BJ (cell line): ENCODE data around the gene SOX6. TPM values are rescaled to one million over a fixed set of nuclear protein-coding genes. Genes with fewer than 3 reads are reported as not detected.

Experiments
- CTCF ChIA-PET: fragments of 350-600 bp; formaldehyde crosslinking; extraction: SDS; loops from one replicate; lab custom pipeline; 2021; ENCODE audit warnings: antibody characterized with exemption, inconsistent platforms; lab: Yijun Ruan, JAX
- POLR2A ChIA-PET: fragments of 300-600 bp; sonication (Branson Sonifier 250); formaldehyde crosslinking; extraction: SDS; loops from one replicate; lab custom pipeline; 2021; ENCODE audit warnings: antibody characterized with exemption; lab: Charles Lee
- DNase-seq: peaks from one replicate; pipeline ENCODE4 v3.0.0-alpha.2; 2011; ENCODE audit warnings: low read depth
- H3K27me3 ChIP-seq: 2 replicates; pipeline ENCODE4 v1.6.0; 2011; ENCODE audit warnings: low read length; ENCODE audit not compliant: control insufficient read depth, insufficient read depth
- H3K36me3 ChIP-seq: 2 replicates; pipeline ENCODE4 v1.5.1; 2011; ENCODE audit warnings: low read length; ENCODE audit not compliant: control insufficient read depth, insufficient read depth
- H3K4me3 ChIP-seq: 2 replicates; pipeline ENCODE4 v1.5.1; 2011; ENCODE audit warnings: low read depth, mild to moderate bottlenecking, control low read depth, low read length
- CTCF ChIP-seq: IDR thresholded peaks from 2 replicates; pipeline ENCODE4 v1.5.1; 2011; ENCODE audit warnings: low read depth, mild to moderate bottlenecking, control low read depth, inconsistent platforms, low read length, moderate library complexity; ENCODE audit not compliant: insufficient read depth
- polyA minus RNA-seq: library from RNA; depleted of rRNA, polyadenylated mRNA; stranded (reverse); fragments of >200 nt; gene quantifications from 2 replicates; pipeline ENCODE4 v1.2.3, GENCODE V29; 2011; rRNA and poly(A)+ RNA removed
- polyA plus RNA-seq: library from polyadenylated mRNA; depleted of rRNA; stranded (reverse); fragments of >200 nt; gene quantifications from 2 replicates; pipeline ENCODE4 v1.2.3, GENCODE V29; 2011; rRNA removed

The SOX6 gene
- polyA plus RNA-seq, result 1.9 and 2.0 TPM in 2 replicates
- polyA minus RNA-seq, result 3.6 and 4.7 TPM in 2 replicates

DNA sequence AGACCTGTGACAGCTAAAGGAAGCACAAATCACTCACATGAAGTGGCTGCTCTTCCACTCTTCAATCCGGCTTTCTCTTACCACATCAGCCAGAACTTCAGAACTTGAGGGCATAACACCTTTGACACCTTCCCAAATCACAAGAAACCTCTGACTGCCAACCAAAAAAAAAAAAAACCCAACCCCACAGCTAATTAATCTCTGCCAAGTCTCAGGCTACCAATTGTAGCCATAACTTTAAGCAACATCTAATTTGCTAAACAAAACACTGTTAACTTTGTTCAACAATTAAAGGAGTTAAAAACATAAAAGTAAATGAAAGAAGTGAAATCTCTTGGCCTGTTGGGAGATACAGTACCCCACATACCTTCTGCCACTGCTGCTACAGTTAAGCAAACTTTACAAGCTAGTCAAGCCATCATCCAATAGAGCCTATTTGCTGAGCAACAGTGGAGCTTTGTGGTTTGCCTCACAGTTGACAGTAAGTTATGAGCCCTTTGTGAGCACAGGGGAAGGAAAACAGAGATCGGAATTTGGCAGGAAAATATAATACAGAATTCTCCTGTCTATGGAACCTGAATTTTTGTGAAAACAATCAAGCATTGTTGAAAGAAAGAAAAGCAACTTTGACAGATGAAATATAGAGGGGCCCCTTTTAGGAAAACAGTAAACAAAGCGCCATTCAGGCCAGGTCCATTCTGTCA lies at the start of gene SOX6:
Gene SOX6, minus strand, starts transcription at position 490 of the 704 bp plus-strand sequence. CDS start 15,298 bp downstream, outside the sequence.
- POLR2A ChIA-PET, result no interaction called here
- DNase-seq, result no peak
- no peaks in the 10 kb centered on the region for H3K36me3 ChIP-seq
- H3K27me3 ChIP-seq, result no peaks in the 10 kb centered on the region
- CTCF ChIA-PET, result no interaction called here
- no peak within 1 kb of the TSS for H3K4me3 ChIP-seq
- TF ChIP-seq CTCF, result no peak

- Histone ChIP-seq H3K4me3 (no peak overlapping the region), H3K36me3 (no peaks in the 10 kb centered on the region), H3K27me3 (no peaks in the 10 kb centered on the region)
- CTCF ChIA-PET, result no interaction called here
- DNase-seq, result no peak
- TF ChIP-seq CTCF, result no peak
- POLR2A ChIA-PET, result no interaction called here
Observed at GRCh38 chr11:16404781-16405285, 48.5 kb upstream of the SOX6 start.

GRCh38 chr11:16403851-16404250 lies 47.5 kb upstream of the SOX6 start:
- no peak for TF ChIP-seq CTCF
- Histone ChIP-seq H3K27me3 (no peaks in the 10 kb centered on the region), H3K4me3 (no peak overlapping the region), H3K36me3 (no peaks in the 10 kb centered on the region)
- no peak for DNase-seq
- ChIA-PET CTCF (interaction anchor here (1.0 kb wide), 1 partner anchor 8 kb away, joined by 3 read pairs; no protein-coding TSS in a partner anchor), POLR2A (interaction anchor here (0.6 kb wide), 1 partner anchor 308 kb away, joined by 6 read pairs; no protein-coding TSS in a partner anchor)

GRCh38 chr11:16403448-16403803 lies 47.1 kb upstream of the SOX6 start:
- Histone ChIP-seq H3K36me3 (no peaks in the 10 kb centered on the region), H3K27me3 (no peaks in the 10 kb centered on the region), H3K4me3 (no peak overlapping the region)
- ChIA-PET POLR2A (interaction anchor here (0.6 kb wide), 1 partner anchor 307 kb away, joined by 6 read pairs; no protein-coding TSS in a partner anchor), CTCF (interaction anchor here (1.0 kb wide), 1 partner anchor 8 kb away, joined by 3 read pairs; no protein-coding TSS in a partner anchor)
- DNase-seq, result no peak
- no peak for TF ChIP-seq CTCF

- TF ChIP-seq CTCF, result no peak
- H3K27me3 ChIP-seq, result no peaks in the 10 kb centered on the region
- no peaks in the 10 kb centered on the region for H3K36me3 ChIP-seq
- no peak overlapping the region for H3K4me3 ChIP-seq
- CTCF ChIA-PET, result interaction anchor here (1.0 kb wide), 1 partner anchor 9 kb away, joined by 3 read pairs; no protein-coding TSS in a partner anchor
- POLR2A ChIA-PET, result interaction anchor here (0.6 kb wide), 1 partner anchor 307 kb away, joined by 6 read pairs; no protein-coding TSS in a partner anchor
- DNase-seq, result no peak
Observed at GRCh38 chr11:16402654-16403447, 46.5 kb upstream of the SOX6 start.
